Mammary epithelial cell (primary cell): ENCODE data around the gene STK39.

Experiments
- EZH2 ChIP-seq: IDR thresholded peaks from 2 replicates; pipeline ENCODE4 v1.6.1; 2012; ENCODE audit warnings: low read length, inconsistent platforms, borderline replicate concordance
- TF ChIP-seq, protein P1 (sequence below), 2 donors: IDR thresholded peaks in 1 of 2; conservative IDR thresholded peaks in 1 of 2; 2 replicates each; pipeline ENCODE4 v1.5.1; 2011 to 2012; ENCODE audit warnings: inconsistent platforms in 2 of 2, low read length in 2 of 2, mild to moderate bottlenecking in 2 of 2, control low read depth in 1 of 2, low read depth in 1 of 2; ENCODE audit not compliant: insufficient read depth in 1 of 2; ENCODE audit errors: extremely low read depth in 1 of 2

- no peak for TF ChIP-seq EZH2
- TF ChIP-seq, protein P1, sequence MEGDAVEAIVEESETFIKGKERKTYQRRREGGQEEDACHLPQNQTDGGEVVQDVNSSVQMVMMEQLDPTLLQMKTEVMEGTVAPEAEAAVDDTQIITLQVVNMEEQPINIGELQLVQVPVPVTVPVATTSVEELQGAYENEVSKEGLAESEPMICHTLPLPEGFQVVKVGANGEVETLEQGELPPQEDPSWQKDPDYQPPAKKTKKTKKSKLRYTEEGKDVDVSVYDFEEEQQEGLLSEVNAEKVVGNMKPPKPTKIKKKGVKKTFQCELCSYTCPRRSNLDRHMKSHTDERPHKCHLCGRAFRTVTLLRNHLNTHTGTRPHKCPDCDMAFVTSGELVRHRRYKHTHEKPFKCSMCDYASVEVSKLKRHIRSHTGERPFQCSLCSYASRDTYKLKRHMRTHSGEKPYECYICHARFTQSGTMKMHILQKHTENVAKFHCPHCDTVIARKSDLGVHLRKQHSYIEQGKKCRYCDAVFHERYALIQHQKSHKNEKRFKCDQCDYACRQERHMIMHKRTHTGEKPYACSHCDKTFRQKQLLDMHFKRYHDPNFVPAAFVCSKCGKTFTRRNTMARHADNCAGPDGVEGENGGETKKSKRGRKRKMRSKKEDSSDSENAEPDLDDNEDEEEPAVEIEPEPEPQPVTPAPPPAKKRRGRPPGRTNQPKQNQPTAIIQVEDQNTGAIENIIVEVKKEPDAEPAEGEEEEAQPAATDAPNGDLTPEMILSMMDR (conservative IDR thresholded peaks at IDR 0.05 in 1 of 2, IDR thresholded peaks at IDR 0.05 in 1 of 2; ENCODE audit: extremely low read depth in 1 of 2, insufficient read depth in 1 of 2, low read depth in 1 of 2, low read length in 2 of 2): no peak
Observed at GRCh38 chr2:167980439-167980838, 267.0 kb downstream of the STK39 start.
